ENCODE results near the gene IRX2. TPM values are rescaled to one million over a fixed set of nuclear protein-coding genes. Genes with fewer than 3 reads are reported as not detected.

IRX2 gene
- total and polyA plus RNA-seq, 2 donors (not counting 3 experiments of a cell fraction or from before 2014, with no cell fraction given) = not detected

- H3K27ac ChIP-seq (ENCODE audit: insufficient read depth, low read depth, low read length) = no peak overlapping the region
- no peak overlapping the region for H3K4me2 ChIP-seq (ENCODE audit: insufficient read depth, low read length)
- no peaks in the 10 kb centered on the region for H3K36me3 ChIP-seq (ENCODE audit: control insufficient read depth in 2 of 2, extremely low read depth in 1 of 2, insufficient read depth in 2 of 2, low read length in 2 of 2)
- dilution Hi-C loops (cut with MboI; ENCODE audit: extremely low pct_ligation_motif_present, low sequenced_read_pairs) (no loop called here), intact Hi-C loops (cut with micrococcal nuclease) (no loop called here)
- no TSS peak for BruUV-seq (replicated peaks)
- CTCF ChIA-PET = no interaction called here
- H3K27me3 ChIP-seq (ENCODE audit: control insufficient read depth in 2 of 2, insufficient read depth in 2 of 2, low read length in 2 of 2) = no peaks in the 10 kb centered on the region
- DNase-seq (ENCODE audit: low read depth, low spot score) (no peak), FAIRE-seq (no peak)
- H2AFZ ChIP-seq (ENCODE audit: low read depth, low read length) = no peak overlapping the region
- POLR2A ChIA-PET = no interaction called here
- H3K4me3 ChIP-seq (replicated peaks in 1 of 3; ENCODE audit: insufficient read depth in 1 of 3, low read depth in 1 of 3, low read length in 3 of 3) = no peak overlapping the region
- H3K79me2 ChIP-seq (ENCODE audit: control insufficient read depth, insufficient read depth, low read length) = no peaks in the 10 kb centered on the region
- TF ChIP-seq EZH2 (IDR thresholded peaks at IDR 0.05; ENCODE audit: borderline replicate concordance, low read depth, low read length, severe bottlenecking) = no peak
- no peak for TF ChIP-seq POLR2A (IDR thresholded peaks at IDR 0.05; ENCODE audit: low read depth, low read length)
- TF ChIP-seq GATA2 (IDR thresholded peaks at IDR 0.05; ENCODE audit: insufficient read depth, insufficient read length, low read depth, low read length) = no peak
- TF ChIP-seq POLR2AphosphoS5 (IDR thresholded peaks at IDR 0.05; ENCODE audit: insufficient read depth, low read depth, low read length) = no peak
- TF ChIP-seq MAX (IDR thresholded peaks at IDR 0.05; ENCODE audit: insufficient read depth, insufficient read length) = no peak
- no peak for TF ChIP-seq FOS (IDR thresholded peaks at IDR 0.05; ENCODE audit: borderline replicate concordance, insufficient read depth, low read length)
- TF ChIP-seq CTCF (IDR thresholded peaks at IDR 0.05; ENCODE audit: extremely low read depth in 1 of 2, insufficient read depth in 1 of 2, low read depth in 1 of 2, low read length in 2 of 2) = no peak
- no peak for TF ChIP-seq MYC (IDR thresholded peaks at IDR 0.05; ENCODE audit: low read depth, low read length)
- no peak for TF ChIP-seq JUN (IDR thresholded peaks at IDR 0.05; ENCODE audit: borderline replicate concordance, insufficient read depth, insufficient read length, low read depth)
- no peaks in the 10 kb centered on the region for H3K4me1 ChIP-seq (ENCODE audit: control insufficient read depth, extremely low read depth, insufficient read depth, low read length)
- no peak overlapping the region for H3K9ac ChIP-seq (replicated peaks; ENCODE audit: extremely low read depth, insufficient read depth, low read length)
- H4K20me1 ChIP-seq (replicated peaks; ENCODE audit: control insufficient read depth, extremely low read depth, insufficient read depth, low read length) = no peaks in the 10 kb centered on the region
- no peaks in the 10 kb centered on the region for H3K9me1 ChIP-seq (replicated peaks; ENCODE audit: control insufficient read depth, extremely low read depth, insufficient read depth, low read length)
- H3K9me3 ChIP-seq (replicated peaks; ENCODE audit: control insufficient read depth, insufficient read depth, low read length) = peaks cover 4% of the 10 kb centered on the region
These were observed 49.2 kb downstream of the IRX2 start for GRCh38 chr5:2702096-2702879.
